ENCODE results near the gene ACTR10. TPM values are rescaled to one million over a fixed set of nuclear protein-coding genes. Genes with fewer than 3 reads are reported as not detected.

Gene ACTR10
- total RNA-seq, 1 experiment from 2014 or later: 30.9 TPM

- TF ChIP-seq ZNF317 (CRISPR knock-in tag; IDR thresholded peaks at IDR 0.05; ENCODE audit: borderline replicate concordance, low read depth) (no peak), ZSCAN18 (CRISPR knock-in tag; IDR thresholded peaks at IDR 0.05) (no peak), TCF7 (CRISPR knock-in tag; IDR thresholded peaks at IDR 0.05; ENCODE audit: low read depth) (no peak), IRF1 (CRISPR knock-in tag; IDR thresholded peaks at IDR 0.05) (no peak)
These were observed 76.3 kb downstream of the ACTR10 start (continued) for GRCh38 chr14:58276208-58276607.

GRCh38 chr14:58278177-58278576, 78.2 kb downstream of the ACTR10 start:
- no peaks in the 10 kb centered on the region for H3K4me1 Mint-ChIP-seq
- POLR2A ChIA-PET: interaction anchor here (0.7 kb wide), 2 partner anchors 22 to 43 kb away, joined by 3 to 4 read pairs; no protein-coding TSS in a partner anchor
- ATAC-seq (no peak), DNase-seq (ENCODE audit: low spot score) (no peak)
- peaks cover 30% of the 10 kb centered on the region for H3K36me3 Mint-ChIP-seq
- H3K27ac Mint-ChIP-seq: no peak overlapping the region
- no peak overlapping the region for H3K4me3 Mint-ChIP-seq
- no peak for TF ChIP-seq GABPB1 (CRISPR knock-in tag; IDR thresholded peaks at IDR 0.05)
- no peak for TF ChIP-seq EMX1 (CRISPR knock-in tag; IDR thresholded peaks at IDR 0.05)
- no peak for TF ChIP-seq ATF2 (CRISPR knock-in tag; IDR thresholded peaks at IDR 0.05; ENCODE audit: borderline replicate concordance, low read depth)
- TF ChIP-seq AFF4 (CRISPR knock-in tag; IDR thresholded peaks at IDR 0.05; ENCODE audit: borderline replicate concordance): no peak
- TF ChIP-seq ZNF425 (CRISPR knock-in tag; conservative IDR thresholded peaks at IDR 0.05): no peak
- TF ChIP-seq ZNF423 (CRISPR knock-in tag; IDR thresholded peaks at IDR 0.05): no peak
- TF ChIP-seq FOXJ3 (CRISPR knock-in tag; IDR thresholded peaks at IDR 0.05; ENCODE audit: borderline replicate concordance): no peak
- no peaks in the 10 kb centered on the region for H3K27me3 Mint-ChIP-seq (ENCODE audit: low read depth)
- CTCF ChIA-PET: interaction anchor here (0.7 kb wide), 1 partner anchor 40 kb away, joined by 3 read pairs; no protein-coding TSS in a partner anchor
- no peaks in the 10 kb centered on the region for H3K9me3 Mint-ChIP-seq

GRCh38 chr14:58280954-58281787, 81.2 kb downstream of the ACTR10 start:
- H3K4me1 Mint-ChIP-seq: no peaks in the 10 kb centered on the region
- peaks cover 41% of the 10 kb centered on the region for H3K36me3 Mint-ChIP-seq
- no peaks in the 10 kb centered on the region for H3K9me3 Mint-ChIP-seq
- H3K27me3 Mint-ChIP-seq (ENCODE audit: low read depth): no peaks in the 10 kb centered on the region
- peak overlapping the region; percentile 19; the same call in 1 of the 2 replicates for H3K27ac Mint-ChIP-seq
- DNase-seq (ENCODE audit: low spot score): no peak
- POLR2A ChIA-PET: interaction anchor here (0.7 kb wide), 1 partner anchor 77 kb away, joined by 8 read pairs; no protein-coding TSS in a partner anchor
- CTCF ChIA-PET: no interaction called here
- no peak for ATAC-seq
- H3K4me3 Mint-ChIP-seq: no peak overlapping the region
- TF ChIP-seq ZNF232 (CRISPR knock-in tag; IDR thresholded peaks at IDR 0.05) (no peak), MXD4 (CRISPR knock-in tag; IDR thresholded peaks at IDR 0.05; ENCODE audit: borderline replicate concordance) (no peak), ZNF219 (CRISPR knock-in tag; IDR thresholded peaks at IDR 0.05; ENCODE audit: borderline replicate concordance) (no peak), RORB (CRISPR knock-in tag; IDR thresholded peaks at IDR 0.05) (no peak), NFE2L1 (CRISPR knock-in tag; IDR thresholded peaks at IDR 0.05) (no peak), ZNF317 (CRISPR knock-in tag; IDR thresholded peaks at IDR 0.05; ENCODE audit: borderline replicate concordance, low read depth) (no peak), SMAD4 (CRISPR knock-in tag; IDR thresholded peaks at IDR 0.05) (no peak), ZNF416 (CRISPR knock-in tag; IDR thresholded peaks at IDR 0.05) (no peak)

Data from WTC11 (cell line).